Right ventricle myocardium superior (tissue), 1 donor: ENCODE measurements around the gene TMEM214. TPM values are rescaled to one million over a fixed set of nuclear protein-coding genes. Genes with fewer than 3 reads are reported as not detected.
"Not testable (repeated sequence)": the region's sequence is repeated elsewhere in the genome, so short reads cannot be mapped to it uniquely, and the experiment has no call there.

Source experiments
- ATAC-seq: fragments of 200-7000 bp; cut with Tn5 transposase; one replicate; pipeline ENCODE4 v1.9.1; 2020; ENCODE audit warnings: mild to moderate bottlenecking; ENCODE audit not compliant: poor library complexity
- DNase-seq: peaks from one replicate; pipeline ENCODE4 v3.0.0-alpha.2; 2020
- intact Hi-C: fragments of 100-400 bp; cut with DNase I; formaldehyde crosslinking; loops from one replicate; pipeline ENCODE4 v1.11.2; 2022
- total RNA-seq: library from RNA; stranded (reverse); fragmentation: NEBNext Ultra II Directional; extraction: Animal tissue kit (Norgen Biotek cat#: 25700); gene quantifications from one replicate; pipeline ENCODE4 v1.2.1, GENCODE V29; 2021
- donor health status: DM: no; HTN: yes; CAD: no; lungs with severe emphysema.

TMEM214 gene
- total RNA-seq, 1 donor from 2014 or later = 28.2 TPM

DNA sequence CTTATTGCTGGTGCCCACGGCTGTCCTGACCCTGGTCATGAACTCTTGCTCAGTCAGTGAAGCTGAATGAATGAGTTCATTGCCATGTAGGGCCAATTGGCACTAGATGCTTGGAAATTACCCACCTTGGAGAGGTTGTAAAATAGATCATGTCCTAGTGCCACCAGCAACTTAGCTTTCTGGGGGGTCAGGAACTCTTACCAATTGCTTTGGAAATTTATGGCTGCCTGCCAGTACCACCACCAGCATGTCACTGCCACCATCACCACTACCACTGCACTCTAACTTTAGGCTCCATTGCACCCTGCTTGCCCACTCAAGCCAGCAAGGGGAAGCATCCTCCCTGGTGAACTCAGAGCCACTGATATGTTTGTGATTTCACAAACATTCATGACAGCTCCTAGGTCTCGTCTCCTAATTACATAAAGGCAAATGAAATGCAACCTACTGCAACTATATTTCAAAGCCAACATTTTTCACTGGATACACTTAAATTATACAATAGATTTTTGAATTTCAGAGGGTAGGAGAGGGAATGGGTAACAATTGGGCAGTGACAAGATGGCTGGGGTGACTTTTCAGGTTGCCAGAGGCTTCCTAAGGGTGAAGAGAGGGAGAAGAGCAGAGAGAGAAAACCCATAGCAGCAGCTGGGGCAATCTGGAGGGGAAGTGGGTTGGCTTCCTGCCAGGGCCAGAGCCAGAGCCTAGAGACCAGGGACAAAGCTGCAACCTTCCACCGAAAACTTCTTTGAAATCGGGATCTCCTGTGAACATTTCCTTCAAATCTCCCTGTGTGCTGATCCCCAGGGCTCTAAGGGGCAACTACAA, 42.2 kb downstream of the TMEM214 start:
- intact Hi-C loops = no loop called here

DNA sequence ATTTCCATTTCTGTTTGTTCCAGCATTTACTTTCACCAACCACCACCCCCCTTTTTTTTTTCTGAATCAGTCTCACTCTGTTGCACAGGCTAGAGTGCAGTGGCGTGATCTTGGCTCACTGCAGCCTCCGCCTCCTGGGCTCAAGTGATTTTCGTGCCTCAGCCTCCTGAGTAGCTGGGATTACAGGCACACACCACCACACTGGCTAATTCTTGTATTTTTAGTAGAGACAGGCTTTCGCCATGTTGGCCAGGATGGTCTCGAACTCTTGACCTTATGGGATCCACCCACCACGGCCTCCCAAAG, 42.8 kb downstream of the TMEM214 start:
- intact Hi-C loops, ATAC-seq: not testable (repeated sequence)
- DNase-seq = peak; percentile 11

More for the DNA sequence above, 42.2 kb downstream of the TMEM214 start:
- ATAC-seq = no peak
- peak; percentile 81 for DNase-seq

DNA sequence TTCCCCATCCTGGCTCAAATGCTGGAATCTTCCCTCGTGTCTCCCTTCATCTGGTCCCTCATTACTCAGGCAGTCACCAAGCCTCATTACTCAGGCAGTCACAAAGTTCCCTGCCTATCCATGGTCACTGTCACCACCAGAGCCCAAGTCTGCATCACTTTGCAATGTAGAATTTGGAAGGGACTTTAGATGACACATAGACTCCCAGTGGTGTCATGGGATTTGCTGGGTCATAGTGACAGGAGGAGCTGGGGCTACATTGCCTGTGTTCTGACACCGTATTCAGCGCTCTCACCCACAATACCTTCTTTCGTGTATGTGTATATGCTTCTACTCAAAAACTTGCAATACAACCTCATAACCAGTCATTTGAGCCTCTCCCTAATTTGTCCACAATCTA, 43.6 kb downstream of the TMEM214 start:
- no peak for ATAC-seq
- intact Hi-C loops = no loop called here
- no peak for DNase-seq

- no peak for ATAC-seq
- DNase-seq = peak; percentile 27
- intact Hi-C loops = no loop called here
These were observed 44.5 kb downstream of the TMEM214 start for GRCh38 chr2:27077231-27077630.

- intact Hi-C loops = no loop called here
- ATAC-seq = peak; percentile 74
- DNase-seq = peak; percentile 90
These were observed 45.8 kb downstream of the TMEM214 start, which contains the start of gene EMILIN1 for GRCh38 chr2:27078267-27079194. Gene EMILIN1 (plus strand): TSS chr2:27078615. CDS start chr2:27079066, 451 bp downstream.

DNA sequence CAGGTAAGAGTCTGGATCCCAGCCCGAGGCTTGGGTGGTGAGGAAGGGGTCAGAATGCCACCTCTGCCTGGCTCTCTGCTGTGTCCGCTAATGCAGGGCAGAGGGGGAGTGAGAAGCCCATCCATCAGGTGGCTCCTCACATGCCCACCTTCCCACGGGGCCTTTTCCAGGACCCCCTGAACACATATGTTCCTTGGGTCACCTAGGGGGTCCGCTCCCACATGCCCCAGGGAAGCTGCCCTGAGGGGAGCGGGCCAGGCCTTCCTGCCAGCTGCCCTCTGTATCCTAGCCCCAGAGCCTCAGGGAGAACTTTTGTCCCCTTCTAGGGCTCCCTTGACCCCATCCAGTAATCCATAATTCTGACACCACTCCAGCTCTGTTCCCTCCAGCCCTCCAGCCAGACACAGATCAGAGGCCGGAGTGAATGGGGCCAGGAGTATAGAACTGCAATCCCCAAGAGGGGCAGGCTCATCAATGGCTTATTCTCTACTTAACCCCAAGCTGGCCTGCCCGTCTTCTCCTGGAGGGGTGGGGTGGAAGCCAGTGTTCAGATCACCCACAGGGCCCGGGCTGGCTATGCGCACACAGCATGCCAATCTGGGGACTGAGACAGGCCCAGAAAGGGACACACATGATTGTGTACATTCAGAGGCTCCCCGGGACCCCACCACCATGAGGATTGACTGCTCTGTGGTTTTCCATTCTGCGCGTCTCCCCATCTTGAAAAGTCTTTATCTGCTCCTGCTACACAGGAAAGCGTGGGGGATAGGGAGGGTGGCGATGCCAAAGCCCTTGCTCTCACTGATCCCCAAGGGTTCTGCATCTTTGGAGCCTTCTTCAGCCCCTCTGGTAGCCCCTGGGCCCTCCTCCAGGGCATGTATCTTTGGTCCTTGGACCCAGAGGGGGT, 46.7 kb downstream of the TMEM214 start:
- no peak for ATAC-seq
- intact Hi-C loops = loop anchor here (10.0 kb wide), 1 partner anchor 45 kb away; the partner anchor contains the start of gene TMEM214
- DNase-seq = peak; percentile 36

GRCh38 chr2:27080140-27080469, 47.3 kb downstream of the TMEM214 start:
- intact Hi-C loops = loop anchor here (10.0 kb wide), 1 partner anchor 45 kb away; the partner anchor contains the start of gene TMEM214
- DNase-seq (peak; percentile 39), ATAC-seq (no peak)

GRCh38 chr2:27080603-27080936, 47.8 kb downstream of the TMEM214 start:
- no peak for ATAC-seq
- DNase-seq = peak; percentile 45
- intact Hi-C loops = loop anchor here (10.0 kb wide), 1 partner anchor 46 kb away; the partner anchor contains the start of gene TMEM214

- intact Hi-C loops = loop anchor here (10.0 kb wide), 1 partner anchor 47 kb away; the partner anchor contains the start of gene TMEM214
- DNase-seq (peak; percentile 39), ATAC-seq (no peak)
These were observed 49.4 kb downstream of the TMEM214 start for GRCh38 chr2:27081984-27082772.

DNA sequence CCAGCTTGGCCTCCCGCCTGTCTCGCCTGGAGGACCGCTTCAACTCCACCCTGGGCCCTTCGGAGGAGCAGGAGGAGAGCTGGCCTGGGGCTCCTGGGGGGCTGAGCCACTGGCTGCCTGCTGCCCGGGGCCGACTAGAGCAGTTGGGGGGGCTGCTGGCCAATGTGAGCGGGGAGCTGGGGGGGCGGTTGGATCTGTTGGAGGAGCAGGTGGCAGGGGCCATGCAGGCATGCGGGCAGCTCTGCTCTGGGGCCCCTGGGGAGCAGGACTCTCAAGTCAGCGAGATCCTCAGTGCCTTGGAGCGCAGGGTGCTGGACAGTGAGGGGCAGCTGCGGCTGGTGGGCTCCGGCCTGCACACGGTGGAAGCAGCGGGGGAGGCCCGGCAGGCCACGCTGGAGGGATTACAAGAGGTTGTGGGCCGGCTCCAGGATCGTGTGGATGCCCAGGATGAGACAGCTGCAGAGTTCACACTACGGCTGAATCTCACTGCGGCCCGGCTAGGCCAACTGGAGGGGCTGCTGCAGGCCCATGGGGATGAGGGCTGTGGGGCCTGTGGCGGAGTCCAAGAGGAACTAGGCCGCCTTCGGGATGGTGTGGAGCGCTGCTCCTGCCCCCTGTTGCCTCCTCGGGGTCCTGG, 50.1 kb downstream of the TMEM214 start:
- ATAC-seq = no peak
- DNase-seq = peak; percentile 39
- intact Hi-C loops = loop anchor here (10.0 kb wide), 1 partner anchor 48 kb away; the partner anchor contains the start of gene TMEM214

- DNase-seq = peak; percentile 28
- ATAC-seq = no peak
- intact Hi-C loops = loop anchor here (2.0 to 10.0 kb wide), 2 partner anchors 49 to 117 kb away; partner anchors contain the start of gene TMEM214
These were observed 50.9 kb downstream of the TMEM214 start for GRCh38 chr2:27083410-27084296.

DNA sequence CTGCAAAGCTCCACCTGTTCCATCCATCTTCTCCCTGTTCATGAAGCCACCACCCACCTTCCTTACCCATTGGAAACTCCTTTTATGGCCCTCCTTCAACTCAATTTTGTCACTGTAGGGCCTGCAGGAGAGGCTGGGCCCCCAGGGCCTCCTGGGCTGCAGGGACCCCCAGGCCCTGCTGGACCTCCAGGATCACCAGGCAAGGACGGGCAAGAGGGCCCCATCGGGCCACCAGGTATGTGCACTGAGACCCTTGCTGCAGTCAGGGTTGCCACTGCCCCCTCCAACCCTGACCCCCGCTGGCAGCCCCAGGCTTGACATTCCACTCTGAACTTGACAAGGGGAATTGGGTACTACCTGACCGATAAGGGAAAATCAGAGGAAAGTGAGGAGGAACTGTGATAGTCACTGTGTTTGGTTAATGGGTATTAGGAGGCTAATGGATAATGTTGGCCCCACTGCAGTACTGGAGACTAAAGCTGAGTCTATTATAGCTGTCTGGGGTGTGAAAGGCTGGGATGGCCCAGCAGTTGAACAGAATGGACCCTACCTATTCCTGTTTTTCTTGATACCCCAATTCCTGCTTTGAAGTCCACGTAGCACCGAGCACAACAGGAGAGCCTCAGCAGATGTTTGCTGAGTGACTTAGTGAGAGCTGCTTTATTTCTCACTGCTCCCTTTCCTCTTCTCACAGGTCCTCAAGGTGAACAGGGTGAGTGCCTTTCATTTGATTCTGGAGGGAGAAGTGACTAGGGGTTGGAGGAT, 51.7 kb downstream of the TMEM214 start:
- ATAC-seq (no peak), DNase-seq (no peak)
- intact Hi-C loops = loop anchor here (2.0 to 10.0 kb wide), 2 partner anchors 50 to 118 kb away; partner anchors contain the start of gene TMEM214

DNA sequence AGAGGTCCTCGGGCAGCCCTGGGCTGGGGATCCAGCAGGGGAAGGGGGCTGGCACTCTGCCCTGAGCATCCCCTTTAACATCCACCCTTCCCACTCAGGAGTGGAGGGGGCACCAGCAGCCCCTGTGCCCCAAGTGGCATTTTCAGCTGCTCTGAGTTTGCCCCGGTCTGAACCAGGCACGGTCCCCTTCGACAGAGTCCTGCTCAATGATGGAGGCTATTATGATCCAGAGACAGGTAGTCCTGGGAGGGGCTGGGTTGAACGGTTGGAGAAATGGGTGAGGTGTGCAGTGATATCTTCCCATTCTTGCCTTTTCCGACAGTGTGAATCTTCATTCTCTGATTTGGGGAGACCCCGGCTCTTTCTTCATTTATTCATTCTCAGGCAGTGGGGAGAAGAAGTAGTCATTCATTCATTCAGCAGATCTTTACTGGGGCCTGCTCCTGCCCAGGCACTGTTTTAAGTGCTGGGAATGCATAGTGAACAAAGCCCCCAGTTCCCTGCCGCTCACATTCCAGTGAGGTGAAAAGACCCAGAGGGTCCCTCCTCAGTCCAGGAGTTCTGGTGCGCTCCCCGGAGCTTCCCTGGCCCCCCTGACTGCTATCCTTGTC, 52.4 kb downstream of the TMEM214 start:
- ATAC-seq (no peak), DNase-seq (no peak)
- intact Hi-C loops = loop anchor here (2.0 to 10.0 kb wide), 2 partner anchors 50 to 118 kb away; partner anchors contain the start of gene TMEM214

GRCh38 chr2:27085673-27086089, 52.9 kb downstream of the TMEM214 start:
- peak; percentile 89 for DNase-seq
- ATAC-seq = peak; percentile 69
- intact Hi-C loops = loop anchor here (2.0 to 10.0 kb wide), 2 partner anchors 51 to 119 kb away; partner anchors contain the start of gene TMEM214
